Liver (tissue), 9 donors: ENCODE measurements around the gene KLK14. TPM values are rescaled to one million over a fixed set of nuclear protein-coding genes. Genes with fewer than 3 reads are reported as not detected.

ENCODE experiments used
- DNase-seq: peaks from one replicate; pipeline ENCODE4 v3.0.0-alpha.2; 2017; ENCODE audit warnings: low spot score
- H3K27ac ChIP-seq, 2 donors: one replicate each; pipeline ENCODE4 v1.7.0; 2013; ENCODE audit warnings: inconsistent platforms in 2 of 2, low read length in 2 of 2, control low read depth in 1 of 2, low read depth in 1 of 2, mild to moderate bottlenecking in 1 of 2
- H3K27me3 ChIP-seq, 4 donors: one replicate each; pipeline versions ENCODE4 v1.6.1 to v1.7.0; 2013; ENCODE audit warnings: low read length in 3 of 4, inconsistent platforms in 1 of 4, mild to moderate bottlenecking in 1 of 4, moderate library complexity in 1 of 4; ENCODE audit not compliant: control insufficient read depth in 4 of 4, insufficient read depth in 4 of 4
- H3K36me3 ChIP-seq, 4 donors: one replicate each; pipeline versions ENCODE4 v1.6.1 to v1.7.0; 2013; ENCODE audit warnings: low read length in 3 of 4, mild to moderate bottlenecking in 3 of 4, low read depth in 1 of 4, moderate library complexity in 1 of 4; ENCODE audit not compliant: control insufficient read depth in 4 of 4, insufficient read depth in 3 of 4
- H3K4me1 ChIP-seq, 4 donors: one replicate each; pipeline versions ENCODE4 v1.6.1 to v1.7.0; 2013; ENCODE audit warnings: low read length in 3 of 4, mild to moderate bottlenecking in 3 of 4, moderate library complexity in 1 of 4; ENCODE audit not compliant: control insufficient read depth in 4 of 4, insufficient read depth in 4 of 4
- H3K4me3 ChIP-seq, 3 donors: one replicate each; pipeline versions ENCODE4 v1.6.1 to v1.7.0; 2013; ENCODE audit warnings: low read length in 3 of 3, control low read depth in 1 of 3, low read depth in 1 of 3, mild to moderate bottlenecking in 1 of 3
- H3K9ac ChIP-seq, 2 donors: one replicate each; pipeline ENCODE4 v1.7.0; 2013; ENCODE audit warnings: low read length in 2 of 2, mild to moderate bottlenecking in 2 of 2, moderate library complexity in 2 of 2, control low read depth in 1 of 2, low read depth in 1 of 2
- H3K9me3 ChIP-seq, 4 donors: one replicate each; pipeline versions ENCODE4 v1.6.1 to v1.7.0; 2013; ENCODE audit warnings: low read length in 3 of 4; ENCODE audit not compliant: control insufficient read depth in 4 of 4
- ATF3 ChIP-seq: IDR thresholded peaks from 2 replicates; pipeline ENCODE4 v1.6.1; 2016; ENCODE audit warnings: antibody characterized with exemption
- CTCF ChIP-seq: fragments of 150-350 bp; IDR thresholded peaks from 2 replicates; pipeline ENCODE4 v1.5.1; 2017; ENCODE audit warnings: improper control_type of control experiment, low read depth, low read length; ENCODE audit not compliant: missing input control
- EGR1 ChIP-seq, 2 donors: IDR thresholded peaks; 2 replicates each; pipeline ENCODE4 v1.6.1; 2016 to 2018; ENCODE audit warnings: antibody characterized with exemption in 2 of 2, low read depth in 2 of 2
- FOXA1 ChIP-seq: IDR thresholded peaks from 2 replicates; pipeline ENCODE4 v1.6.1; 2016; ENCODE audit warnings: antibody characterized with exemption
- FOXA2 ChIP-seq: IDR thresholded peaks from 2 replicates; pipeline ENCODE4 v1.6.1; 2016; ENCODE audit warnings: antibody characterized with exemption
- HNF4A ChIP-seq, 2 donors: conservative IDR thresholded peaks; 2 replicates each; pipeline ENCODE4 v1.6.1; 2016; ENCODE audit warnings: antibody characterized with exemption in 2 of 2, mild to moderate bottlenecking in 2 of 2
- HNF4G ChIP-seq: IDR thresholded peaks from 2 replicates; pipeline ENCODE4 v1.6.1; 2016; ENCODE audit warnings: antibody characterized with exemption
- JUND ChIP-seq, 2 donors: IDR thresholded peaks; 2 replicates each; pipeline ENCODE4 v1.6.1; 2016; ENCODE audit warnings: antibody characterized with exemption in 2 of 2
- NR2F2 ChIP-seq: IDR thresholded peaks from 2 replicates; pipeline ENCODE4 v1.6.1; 2016; ENCODE audit warnings: antibody characterized with exemption
- RAD21 ChIP-seq, 2 donors: IDR thresholded peaks; 2 replicates each; pipeline ENCODE4 v1.6.1; 2016; ENCODE audit warnings: antibody characterized with exemption in 2 of 2, mild to moderate bottlenecking in 2 of 2
- REST ChIP-seq: IDR thresholded peaks from 2 replicates; pipeline ENCODE4 v1.6.1; 2016; ENCODE audit warnings: antibody characterized with exemption, mild to moderate bottlenecking
- RXRA ChIP-seq, 2 donors: IDR thresholded peaks; 2 replicates each; pipeline ENCODE4 v1.6.1; 2017 to 2018; ENCODE audit warnings: antibody characterized with exemption in 2 of 2, mild to moderate bottlenecking in 1 of 2
- SP1 ChIP-seq: IDR thresholded peaks from 2 replicates; pipeline ENCODE4 v1.6.1; 2018; ENCODE audit warnings: antibody characterized with exemption, mild to moderate bottlenecking
- TAF1 ChIP-seq: conservative IDR thresholded peaks from 2 replicates; pipeline ENCODE4 v1.6.1; 2016; ENCODE audit warnings: antibody characterized with exemption, mild to moderate bottlenecking
- YY1 ChIP-seq: IDR thresholded peaks from 2 replicates; pipeline ENCODE4 v1.6.1; 2016; ENCODE audit warnings: antibody characterized with exemption, mild to moderate bottlenecking
- ZBTB33 ChIP-seq: IDR thresholded peaks from 2 replicates; pipeline ENCODE4 v1.6.1; 2016; ENCODE audit warnings: antibody characterized with exemption
- WGBS: extraction: QIAGEN DNeasy Blood & Tissue Kit; methylation state at CpG from one replicate; pipeline ENCODE4 v1.1.7; 2013; 5-methylcytosine and 5-hydroxymethylcytosine counted together
- polyA plus RNA-seq, 2 donors: library from polyadenylated mRNA; stranded (reverse) in 1 of 2; unstranded in 1 of 2; fragments of 200-250 nt in 1 of 2; fragments of >200 nt in 1 of 2; fragmentation: Nextera tagmentation in 1 of 2; extraction: Ambion mirVana in 1 of 2; gene quantifications; one replicate each; pipeline versions ENCODE4 v1.2.1 to v1.2.3, GENCODE V29; 2013 to 2015
- total RNA-seq, 2 donors: library from RNA; depleted of rRNA; stranded (reverse); fragments of >200 nt; gene quantifications; one replicate each; pipeline ENCODE4 v1.2.3, GENCODE V29; 2014
- donor health status: healthy.
- donor health status: healthy.
- donor health status: healthy.
- donor health status: healthy.
- donor health status: healthy.

KLK14 gene
- total and polyA plus RNA-seq, 4 donors = 0.06 TPM; not detected in 3

- H3K27ac ChIP-seq = no peak overlapping the region
- H3K9ac ChIP-seq = no peak overlapping the region
- peaks cover 0 to 8% (median 0%) of the 10 kb centered on the region in 4 donors for H3K36me3 ChIP-seq
- no peaks in the 10 kb centered on the region for H3K9me3 ChIP-seq
- no peaks in the 10 kb centered on the region for H3K27me3 ChIP-seq
- no peak overlapping the region for H3K4me3 ChIP-seq
- no peak for TF ChIP-seq CTCF
- no peak for TF ChIP-seq FOXA1
- TF ChIP-seq HNF4A (conservative IDR thresholded peaks at IDR 0.05) = no peak
- TF ChIP-seq FOXA2 = no peak
- no peak for TF ChIP-seq RAD21 (IDR thresholded peaks at IDR 0.05)
- TF ChIP-seq REST = no peak
- no peak for TF ChIP-seq TAF1
- no peak for TF ChIP-seq SP1
- TF ChIP-seq YY1 = no peak
- no peak for TF ChIP-seq ATF3
- TF ChIP-seq JUND (IDR thresholded peaks at IDR 0.05) = no peak
- TF ChIP-seq RXRA (IDR thresholded peaks at IDR 0.05) = no peak
- TF ChIP-seq ZBTB33 = no peak
- no peak for TF ChIP-seq HNF4G
- no peak for TF ChIP-seq EGR1 (IDR thresholded peaks at IDR 0.05; ENCODE audit: low read depth in 2 of 2)
- TF ChIP-seq NR2F2 = no peak
- peaks cover 0 to 3% (median 0%) of the 10 kb centered on the region in 4 donors for H3K4me1 ChIP-seq
- WGBS = 91% methylated on average over 6 of the region's 6 CpGs
- no peak for DNase-seq
Measured at GRCh38 chr19:51096473-51097165, 13.9 kb upstream of the KLK14 start.
